Activated CD8-positive, alpha-beta T cell treated with anti-CD3 and anti-CD28 coated beads, Interleukin-2, amount 10 ng/mL, durations not matched to agents 7 days and 5 days (primary cell): Measurements from ENCODE around the gene VEGFA. TPM values are rescaled to one million over a fixed set of nuclear protein-coding genes. Genes with fewer than 3 reads are reported as not detected.

Experiments used
- ATAC-seq: fragments of 150-1000 bp; cut with Tn5 transposase; one replicate; pipeline ENCODE4 v1.10.0; 2021; ENCODE audit warnings: moderate library complexity
- CTCF ChIA-PET: fragments of 350-600 bp; sonication (Branson Sonifier 250); formaldehyde crosslinking; loops from one replicate; lab custom pipeline; 2021; ENCODE audit warnings: antibody characterized with exemption; lab: Charles Lee
- POLR2A ChIA-PET: fragments of 350-600 bp; sonication (Branson Sonifier 250); formaldehyde crosslinking; loops from one replicate; lab custom pipeline; 2021; ENCODE audit warnings: antibody characterized with exemption; lab: Charles Lee
- DNase-seq: peaks from one replicate; pipeline ENCODE4 v3.0.0-alpha.2; 2020
- H3K27ac Mint-ChIP-seq: one replicate; pipeline ENCODE4 v1.8.0; 2021; ENCODE audit warnings: mild to moderate bottlenecking, mixed read lengths
- H3K27me3 Mint-ChIP-seq: one replicate; pipeline ENCODE4 v1.8.0; 2021; ENCODE audit warnings: low read depth, mixed read lengths
- H3K36me3 Mint-ChIP-seq: one replicate; pipeline ENCODE4 v1.8.0; 2021; ENCODE audit warnings: low read depth, mixed read lengths
- H3K4me1 Mint-ChIP-seq: one replicate; pipeline ENCODE4 v1.8.0; 2021; ENCODE audit warnings: low read depth, mixed read lengths
- H3K4me3 Mint-ChIP-seq: one replicate; pipeline ENCODE4 v1.8.0; 2021; ENCODE audit warnings: mild to moderate bottlenecking, mixed read lengths
- H3K9me3 Mint-ChIP-seq: one replicate; pipeline ENCODE4 v1.8.0; 2022; ENCODE audit warnings: mixed read lengths; ENCODE audit not compliant: insufficient read depth
- total RNA-seq, 2 experiments: library from RNA; stranded (reverse); gene quantifications; one replicate each; pipeline ENCODE4 v1.2.3, GENCODE V29; 2021

The VEGFA gene
- total RNA-seq, 2 experiments from 2014 or later = 37.9 to 39.3 TPM

DNA sequence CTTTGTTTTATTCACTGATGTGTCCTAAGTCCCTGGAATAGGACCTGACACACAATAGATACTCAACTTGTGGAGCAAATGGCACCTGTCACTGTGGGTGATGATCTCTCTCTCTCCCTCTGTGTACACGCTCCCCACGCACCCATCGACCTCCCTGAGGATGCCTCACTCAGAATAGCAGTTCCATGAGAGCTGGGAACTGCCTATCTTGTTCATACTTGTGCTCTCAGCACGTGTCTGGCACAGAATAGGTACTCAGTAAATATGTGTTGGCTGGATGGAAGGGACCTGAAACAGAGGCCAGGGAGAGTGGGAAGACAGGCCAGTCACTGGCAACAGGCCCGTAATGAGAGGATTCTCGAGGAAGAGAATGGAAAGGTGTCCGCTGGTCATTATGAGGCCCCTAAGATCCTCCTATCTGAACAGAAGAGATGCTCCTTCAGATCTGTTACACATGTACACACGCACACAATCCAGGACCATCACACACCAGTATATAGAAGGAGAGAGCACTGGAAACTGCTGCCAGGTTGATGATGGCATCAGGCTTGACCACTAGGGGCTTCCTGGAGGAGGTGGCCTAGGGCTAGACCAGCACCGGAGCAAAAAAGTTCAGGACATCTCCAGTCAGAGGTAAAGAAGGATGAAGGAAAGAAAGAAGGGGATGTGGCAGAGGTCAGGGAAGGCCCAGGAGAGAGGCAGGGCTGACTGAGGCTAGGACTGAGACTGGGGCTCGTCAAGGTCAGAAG lies 30.9 kb downstream of the VEGFA start:
- no peaks in the 10 kb centered on the region for H3K9me3 Mint-ChIP-seq
- ATAC-seq = no peak
- H3K4me3 Mint-ChIP-seq = no peak overlapping the region
- DNase-seq = no peak
- H3K27me3 Mint-ChIP-seq = no peaks in the 10 kb centered on the region
- POLR2A ChIA-PET = no interaction called here
- peak overlapping the region; percentile 85 for H3K27ac Mint-ChIP-seq
- H3K4me1 Mint-ChIP-seq = peaks cover 37% of the 10 kb centered on the region
- H3K36me3 Mint-ChIP-seq = no peaks in the 10 kb centered on the region
- CTCF ChIA-PET = interaction anchor here (1.1 to 1.5 kb wide), 2 partner anchors 12 to 30 kb away, joined by 3 read pairs; no protein-coding TSS in a partner anchor

DNA sequence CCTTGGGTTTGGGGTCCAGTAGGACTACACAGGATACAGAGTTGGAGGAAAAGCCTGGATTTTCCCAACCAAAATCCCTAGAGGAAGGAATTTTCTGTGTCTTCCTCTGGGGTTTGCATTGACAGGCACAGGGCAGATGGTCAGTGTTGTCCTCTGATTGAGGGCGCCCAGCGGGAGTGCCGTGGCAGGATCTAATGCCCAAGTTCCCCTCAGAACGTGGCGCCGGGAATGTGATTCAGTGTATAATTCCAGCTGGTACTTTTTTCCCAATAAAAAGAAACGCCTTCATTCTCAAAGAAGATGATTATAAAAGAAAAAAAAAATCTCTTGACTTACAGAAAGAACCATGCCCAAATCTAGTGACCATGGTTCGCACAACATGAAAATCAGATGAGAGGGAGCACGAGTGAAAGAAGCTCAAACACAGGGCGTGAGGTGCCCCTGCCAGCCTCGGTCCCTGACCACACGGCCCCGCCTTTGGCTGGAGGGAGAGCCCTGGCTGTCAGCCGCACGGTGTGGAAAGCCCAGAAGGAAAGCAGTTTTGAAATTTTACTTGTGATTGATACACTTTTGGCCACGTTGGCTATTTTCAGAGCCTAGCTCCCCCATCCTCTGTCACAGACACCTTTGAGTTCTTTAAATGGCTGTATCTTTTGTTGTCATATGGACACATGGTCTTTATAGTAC lies 31.6 kb downstream of the VEGFA start:
- H3K27ac Mint-ChIP-seq = no peak overlapping the region
- H3K4me1 Mint-ChIP-seq = peaks cover 37% of the 10 kb centered on the region
- ChIA-PET CTCF (interaction anchor here (1.1 to 1.5 kb wide), 3 partner anchors 12 to 32 kb away, joined by 3 to 4 read pairs (median 3); no protein-coding TSS in a partner anchor), POLR2A (no interaction called here)
- H3K4me3 Mint-ChIP-seq = no peak overlapping the region
- ATAC-seq (no peak), DNase-seq (no peak)
- H3K9me3 Mint-ChIP-seq = no peaks in the 10 kb centered on the region
- no peaks in the 10 kb centered on the region for H3K36me3 Mint-ChIP-seq
- no peaks in the 10 kb centered on the region for H3K27me3 Mint-ChIP-seq

DNA sequence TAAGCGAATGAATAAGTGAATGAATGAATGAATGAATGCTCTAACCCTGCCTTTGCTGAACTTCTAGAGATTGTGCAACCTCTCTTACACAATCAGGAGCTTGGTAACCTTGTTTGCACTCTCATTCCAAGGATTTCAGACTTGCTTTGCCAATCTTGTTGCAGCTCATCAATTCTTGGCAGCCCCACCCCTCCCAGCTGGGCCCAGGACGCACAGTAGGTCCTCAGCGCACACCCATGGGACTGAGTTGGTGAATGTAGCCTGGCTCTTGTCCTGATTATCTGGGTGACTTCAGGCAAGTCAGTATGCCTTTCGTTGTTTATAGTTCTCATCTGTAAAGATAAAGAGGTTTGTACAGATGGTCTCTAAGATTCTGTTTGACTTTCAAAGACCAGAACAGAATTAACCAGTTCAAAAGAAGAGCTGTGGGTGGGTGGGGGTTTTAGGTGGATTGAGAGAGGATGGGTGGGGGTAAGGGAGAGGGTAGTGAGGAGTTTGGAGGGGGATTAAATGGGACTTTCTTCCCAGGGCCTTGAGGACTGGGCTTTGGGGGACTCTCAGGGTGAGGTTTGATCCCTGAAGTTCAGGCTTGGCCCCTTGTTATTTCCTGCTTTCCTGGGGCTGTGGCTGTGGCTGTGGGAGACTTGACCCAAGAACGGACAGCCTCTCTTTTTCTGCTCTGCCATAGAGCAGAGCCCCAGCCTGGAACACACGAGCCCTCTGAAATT lies 33.2 kb downstream of the VEGFA start:
- ChIA-PET CTCF (interaction anchor here (1.2 kb wide), 1 partner anchor 30 kb away, joined by 4 read pairs; no protein-coding TSS in a partner anchor), POLR2A (no interaction called here)
- no peaks in the 10 kb centered on the region for H3K9me3 Mint-ChIP-seq
- H3K4me1 Mint-ChIP-seq = peaks cover 47% of the 10 kb centered on the region
- no peak for ATAC-seq
- H3K27ac Mint-ChIP-seq = no peak overlapping the region
- no peak overlapping the region for H3K4me3 Mint-ChIP-seq
- H3K36me3 Mint-ChIP-seq = no peaks in the 10 kb centered on the region
- peaks cover 3% of the 10 kb centered on the region for H3K27me3 Mint-ChIP-seq
- no peak for DNase-seq

DNA sequence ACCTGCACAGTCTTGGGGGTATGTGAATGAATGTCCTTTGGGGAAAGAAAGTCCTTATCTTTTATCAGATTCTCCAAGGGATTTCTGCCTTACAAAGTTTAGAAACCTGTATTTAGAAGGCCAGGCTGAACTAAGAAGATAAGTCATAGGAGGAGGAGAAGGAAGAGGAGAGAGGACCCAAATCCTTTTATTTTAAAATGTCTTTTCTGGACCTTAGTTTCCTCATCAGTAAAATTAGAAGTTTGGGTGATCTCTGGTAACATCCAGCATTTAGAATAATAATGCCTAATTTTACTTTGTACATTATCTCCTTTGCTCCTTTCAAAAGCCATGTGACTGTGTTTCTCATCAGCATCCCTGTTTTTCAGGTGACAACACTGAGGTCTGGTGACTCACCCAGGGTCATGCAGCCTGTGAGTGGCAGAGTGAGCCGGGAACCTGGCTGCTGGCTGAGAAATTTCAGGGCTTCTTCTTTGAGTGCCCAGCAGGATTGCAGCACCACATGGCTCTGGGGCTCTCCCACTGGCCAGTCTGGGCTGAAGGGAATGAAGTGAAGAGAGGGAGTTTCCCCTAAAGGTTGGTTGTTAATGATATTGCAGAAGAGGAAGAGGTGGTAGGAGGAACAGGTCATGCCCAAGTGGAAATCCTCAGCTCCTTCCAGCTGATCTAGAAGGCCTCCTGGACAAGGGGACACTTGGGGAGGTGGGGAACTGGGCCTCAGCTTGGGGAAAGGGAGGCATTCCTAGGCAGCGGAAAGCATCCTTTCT lies 34.0 kb downstream of the VEGFA start:
- DNase-seq (no peak), ATAC-seq (no peak)
- CTCF ChIA-PET = interaction anchor here (1.2 kb wide), 1 partner anchor 31 kb away, joined by 4 read pairs; no protein-coding TSS in a partner anchor
- H3K36me3 Mint-ChIP-seq = no peaks in the 10 kb centered on the region
- no peaks in the 10 kb centered on the region for H3K9me3 Mint-ChIP-seq
- peaks cover 40% of the 10 kb centered on the region for H3K4me1 Mint-ChIP-seq
- H3K27ac Mint-ChIP-seq = no peak overlapping the region
- POLR2A ChIA-PET = no interaction called here
- no peak overlapping the region for H3K4me3 Mint-ChIP-seq
- H3K27me3 Mint-ChIP-seq = peaks cover 4% of the 10 kb centered on the region

DNA sequence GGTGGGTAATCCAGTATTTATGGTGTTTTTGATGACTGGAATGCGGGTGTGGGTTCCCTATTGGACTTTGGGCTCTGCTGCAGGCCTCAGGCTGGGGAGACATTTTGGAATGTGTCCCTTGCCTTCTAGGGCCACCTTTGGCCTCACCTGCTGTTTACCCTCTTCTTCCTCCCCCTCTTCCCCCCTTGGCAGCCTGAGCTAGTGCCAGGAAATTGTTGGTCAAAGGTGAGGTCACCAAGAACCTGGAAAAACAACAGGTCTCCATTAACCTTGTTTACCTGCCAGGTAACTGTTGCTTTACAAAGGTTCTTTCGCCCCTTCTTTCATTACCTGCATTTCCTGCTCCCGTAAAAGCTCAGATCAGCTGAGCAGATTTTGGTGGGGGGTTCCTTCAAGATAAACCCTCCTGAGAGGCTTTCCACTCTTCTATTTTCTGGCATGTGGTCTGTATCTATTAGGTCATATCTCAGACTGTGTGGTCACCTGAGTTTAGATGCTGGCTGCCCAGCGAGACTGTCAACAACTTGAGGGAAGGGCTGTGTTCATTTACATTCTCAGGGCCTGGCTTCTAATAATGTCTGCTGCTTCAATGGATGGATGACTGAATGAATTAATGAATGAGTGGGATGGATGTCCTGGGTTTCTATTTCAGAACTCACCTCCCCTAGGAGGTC lies 34.7 kb downstream of the VEGFA start:
- no peak overlapping the region for H3K4me3 Mint-ChIP-seq
- no peaks in the 10 kb centered on the region for H3K36me3 Mint-ChIP-seq
- POLR2A ChIA-PET = no interaction called here
- no peaks in the 10 kb centered on the region for H3K9me3 Mint-ChIP-seq
- peaks cover 32% of the 10 kb centered on the region for H3K4me1 Mint-ChIP-seq
- ATAC-seq (no peak), DNase-seq (no peak)
- peaks cover 4% of the 10 kb centered on the region for H3K27me3 Mint-ChIP-seq
- CTCF ChIA-PET = interaction anchor here (0.6 to 1.0 kb wide), 2 partner anchors 12 to 34 kb away, joined by 3 to 4 read pairs; no protein-coding TSS in a partner anchor
- no peak overlapping the region for H3K27ac Mint-ChIP-seq

DNA sequence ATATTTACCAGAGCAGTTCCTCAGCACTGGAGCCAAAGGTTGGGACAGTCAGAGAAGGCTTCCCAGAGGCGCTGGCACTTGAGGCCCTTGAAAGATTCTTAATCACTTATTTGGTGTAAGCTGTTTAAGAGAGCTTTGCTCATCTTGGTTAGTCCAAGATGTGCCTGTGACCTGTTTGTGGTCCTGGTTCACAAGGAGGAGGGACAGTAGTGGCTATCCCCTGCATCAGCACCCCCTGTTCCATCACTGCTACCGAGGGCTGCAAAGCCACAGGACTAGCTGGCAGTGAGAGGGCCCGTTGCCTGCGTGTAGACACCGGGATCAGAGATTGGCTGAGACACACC lies 35.7 kb downstream of the VEGFA start:
- H3K9me3 Mint-ChIP-seq = no peaks in the 10 kb centered on the region
- H3K27me3 Mint-ChIP-seq = peaks cover 4% of the 10 kb centered on the region
- DNase-seq (no peak), ATAC-seq (no peak)
- POLR2A ChIA-PET = no interaction called here
- H3K4me1 Mint-ChIP-seq = peaks cover 23% of the 10 kb centered on the region
- H3K4me3 Mint-ChIP-seq = no peak overlapping the region
- H3K36me3 Mint-ChIP-seq = no peaks in the 10 kb centered on the region
- CTCF ChIA-PET = interaction anchor here (1.0 to 3.5 kb wide), 2 partner anchors 32 to 35 kb away, joined by 3 to 18 read pairs; no protein-coding TSS in a partner anchor
- no peak overlapping the region for H3K27ac Mint-ChIP-seq

DNA sequence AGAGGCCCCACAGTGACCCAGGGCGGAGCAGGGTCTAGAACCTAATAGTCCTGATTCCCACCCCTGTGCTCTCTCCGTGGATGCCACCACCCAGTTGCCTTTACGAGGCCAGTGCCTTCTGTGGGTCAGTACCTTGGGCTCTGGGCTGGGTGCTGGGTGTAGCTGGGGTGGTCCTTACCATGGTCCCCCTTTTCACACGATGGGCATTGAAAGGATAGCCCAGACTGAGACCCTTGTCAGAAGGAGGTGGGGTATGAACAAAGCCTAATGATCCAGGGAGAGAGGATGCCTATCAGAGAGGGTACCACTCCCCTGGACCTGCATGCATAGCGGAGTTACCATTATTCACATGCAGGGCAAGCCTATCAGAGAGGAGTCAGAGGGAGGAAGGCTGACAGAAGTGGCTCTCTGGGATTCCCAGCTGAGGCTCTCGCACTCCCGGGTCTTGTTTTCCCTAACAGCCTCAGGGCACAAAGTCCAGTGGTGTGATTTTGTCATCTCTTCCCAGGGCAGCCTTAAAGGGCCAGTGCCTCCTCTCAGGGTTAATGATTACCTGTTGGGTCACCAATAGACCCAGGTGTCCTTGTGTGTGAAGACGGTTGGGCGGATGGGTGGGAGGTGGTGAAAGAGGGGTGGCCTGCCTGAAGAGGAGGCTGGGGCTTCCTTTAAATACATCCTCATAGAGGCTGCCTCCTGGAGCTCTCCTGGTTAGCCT lies 36.2 kb downstream of the VEGFA start:
- DNase-seq = no peak
- H3K4me1 Mint-ChIP-seq = peaks cover 20% of the 10 kb centered on the region
- H3K9me3 Mint-ChIP-seq = no peaks in the 10 kb centered on the region
- H3K36me3 Mint-ChIP-seq = no peaks in the 10 kb centered on the region
- CTCF ChIA-PET = interaction anchor here (1.0 to 3.5 kb wide), 2 partner anchors 32 to 36 kb away, joined by 3 to 18 read pairs; no protein-coding TSS in a partner anchor
- ATAC-seq = no peak
- H3K27me3 Mint-ChIP-seq = peaks cover 4% of the 10 kb centered on the region
- H3K4me3 Mint-ChIP-seq = no peak overlapping the region
- POLR2A ChIA-PET = no interaction called here
- no peak overlapping the region for H3K27ac Mint-ChIP-seq

DNA sequence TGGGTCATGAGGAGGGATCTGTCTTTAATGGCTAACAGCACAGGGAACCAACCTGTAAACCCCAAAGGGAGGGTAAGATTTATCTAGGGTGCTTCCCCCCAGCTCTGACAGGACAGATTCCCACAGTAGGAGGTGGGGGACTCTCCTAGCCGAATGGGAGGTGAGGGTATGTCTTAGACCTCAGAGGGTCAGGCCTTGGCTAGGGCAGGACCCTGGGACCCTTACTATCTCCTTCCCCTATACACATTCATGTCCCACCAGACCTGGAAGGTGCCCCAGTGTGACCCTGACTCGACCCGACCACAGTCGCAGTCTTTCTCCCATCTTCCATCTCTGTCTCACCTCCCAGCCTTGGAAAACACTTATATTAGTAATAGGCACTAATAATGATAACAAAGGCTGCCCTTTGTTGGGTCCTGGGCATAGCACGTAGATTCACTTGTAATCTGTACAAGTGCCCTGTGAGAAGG lies 36.8 kb downstream of the VEGFA start:
- ChIA-PET CTCF (interaction anchor here (1.3 to 3.5 kb wide), 2 partner anchors 33 to 272 kb away, joined by 5 to 18 read pairs; no protein-coding TSS in a partner anchor), POLR2A (no interaction called here)
- peaks cover 22% of the 10 kb centered on the region for H3K4me1 Mint-ChIP-seq
- H3K36me3 Mint-ChIP-seq = no peaks in the 10 kb centered on the region
- no peak overlapping the region for H3K27ac Mint-ChIP-seq
- DNase-seq = no peak
- peaks cover 4% of the 10 kb centered on the region for H3K27me3 Mint-ChIP-seq
- ATAC-seq = no peak
- H3K9me3 Mint-ChIP-seq = no peaks in the 10 kb centered on the region
- H3K4me3 Mint-ChIP-seq = no peak overlapping the region

DNA sequence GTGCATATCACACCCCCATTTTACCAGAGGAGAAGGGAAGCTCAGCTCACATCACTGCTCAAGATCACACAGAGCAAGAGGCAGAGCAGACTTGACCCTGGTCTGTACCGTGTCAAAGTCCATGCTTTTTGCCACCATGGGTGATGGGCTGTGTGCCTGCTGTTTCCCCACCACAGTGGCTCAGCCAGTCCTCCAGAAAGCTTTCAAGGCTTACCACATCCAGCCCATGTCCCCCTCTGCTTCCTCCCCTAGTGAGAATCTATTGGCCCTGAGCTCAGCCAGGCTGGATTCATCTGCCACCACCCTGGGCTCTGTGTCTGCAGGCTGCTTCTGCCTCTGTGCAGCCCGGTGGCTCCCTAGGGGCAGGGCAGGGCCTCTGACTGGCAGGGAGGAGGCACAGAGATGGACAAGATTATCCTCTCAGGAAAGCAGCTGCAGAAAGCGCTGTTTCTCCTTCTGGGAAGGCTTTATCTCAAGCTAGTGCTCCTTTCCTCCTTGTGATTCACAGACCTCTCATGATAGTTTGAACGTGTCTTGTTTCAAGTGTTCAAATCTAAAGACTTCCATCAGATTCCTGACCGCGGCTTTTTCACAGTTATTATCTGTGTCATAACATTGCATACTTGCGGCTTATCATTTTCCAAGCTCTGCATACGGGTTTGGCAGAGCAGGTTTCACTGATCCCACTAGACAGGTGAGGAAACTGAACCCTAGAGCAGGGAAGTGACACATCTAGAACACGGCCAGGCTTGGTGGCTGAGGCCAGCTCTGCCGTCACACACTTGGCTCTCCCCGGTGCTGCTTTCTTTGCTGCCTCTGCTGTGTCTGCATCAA lies 37.4 kb downstream of the VEGFA start:
- POLR2A ChIA-PET = no interaction called here
- CTCF ChIA-PET = interaction anchor here (1.3 to 3.5 kb wide), 2 partner anchors 34 to 271 kb away, joined by 5 to 18 read pairs; no protein-coding TSS in a partner anchor
- peak; percentile 29 for DNase-seq
- peak; percentile 50 for ATAC-seq
- Mint-ChIP-seq H3K4me3 (no peak overlapping the region), H3K9me3 (no peaks in the 10 kb centered on the region), H3K27me3 (peaks cover 4% of the 10 kb centered on the region), H3K27ac (no peak overlapping the region), H3K4me1 (peaks cover 26% of the 10 kb centered on the region), H3K36me3 (no peaks in the 10 kb centered on the region)
